ENCODE data around the gene BRAF.
"Not testable (repeated sequence)": the region's sequence is repeated elsewhere in the genome, so short reads cannot be mapped to it uniquely, and the experiment has no call there.

- not testable (repeated sequence) for TF ChIP-seq CTCF (IDR thresholded peaks at IDR 0.05; ENCODE audit: low read depth, low read length); POLR2A (IDR thresholded peaks at IDR 0.05; ENCODE audit: extremely low read depth, insufficient read length); MYC (IDR thresholded peaks at IDR 0.05; ENCODE audit: low read depth, low read length)
Measured at GRCh38 chr7:140882834-140883233, 41.9 kb downstream of the BRAF start.
